Right lobe of liver (tissue), 6 donors: ENCODE measurements around the gene FBXW10. TPM values are rescaled to one million over a fixed set of nuclear protein-coding genes. Genes with fewer than 3 reads are reported as not detected.
"Not testable (repeated sequence)": the region's sequence is repeated elsewhere in the genome, so short reads cannot be mapped to it uniquely, and the experiment has no call there.

Experiments
- ATAC-seq, 4 donors: fragments of 200-7000 bp; cut with Tn5 transposase; one replicate each; pipeline ENCODE4 v1.9.1; 2020; ENCODE audit warnings: mild to moderate bottlenecking in 4 of 4, moderate library complexity in 4 of 4
- DNase-seq, 3 donors: peaks; one replicate each; pipeline ENCODE4 v3.0.0-alpha.2; 2020
- H3K27ac ChIP-seq, 3 donors: fragments of 200-600 bp; one replicate each; pipeline ENCODE4 v1.8.0; 2022
- H3K27me3 ChIP-seq, 2 donors: fragments of 200-600 bp; one replicate each; pipeline ENCODE4 v1.8.0; 2022
- H3K36me3 ChIP-seq, 4 donors: fragments of 200-600 bp; sonication (generic) in 1 of 4; one replicate each; pipeline versions ENCODE4 v1.5.1 to v1.8.0; 2017 to 2022; ENCODE audit warnings: control low read depth in 1 of 4
- H3K4me1 ChIP-seq, 4 donors: fragments of 200-600 bp; sonication (generic) in 1 of 4; one replicate each; pipeline versions ENCODE4 v1.5.1 to v1.8.0; 2017 to 2022; ENCODE audit warnings: control low read depth in 1 of 4
- H3K4me3 ChIP-seq, 3 donors: fragments of 200-600 bp; one replicate each; pipeline ENCODE4 v1.8.0; 2022
- H3K9me3 ChIP-seq, 4 donors: fragments of 200-600 bp; sonication (generic) in 1 of 4; one replicate each; pipeline versions ENCODE4 v1.5.1 to v1.8.0; 2017 to 2022; ENCODE audit warnings: control low read depth in 1 of 4
- POLR2A ChIP-seq: fragments of 450-650 bp; IDR thresholded peaks from one replicate; pipeline ENCODE4 v1.6.1; 2017; ENCODE audit warnings: antibody characterized with exemption, mild to moderate bottlenecking
- WGBS: methylation state at CpG from one replicate; pipeline ENCODE4 v1.1.6; 2018; ENCODE audit warnings: low coverage, low lambda C conversion rate; ENCODE audit not compliant: insufficient coverage; ENCODE audit errors: missing lambda C conversion rate; 5-methylcytosine and 5-hydroxymethylcytosine counted together
- intact Hi-C, 2 donors: fragments of 100-400 bp; cut with DNase I; formaldehyde crosslinking; loops; one replicate each; pipeline versions ENCODE4 v1.11.2 to v1.14.1; 2022
- total RNA-seq, 6 experiments: library from RNA; depleted of rRNA in 2 of 6; stranded (reverse); fragments of >200 nt in 2 of 6; fragmentation: NEBNext Ultra II Directional in 3 of 6; extraction: Animal tissue kit (Norgen Biotek cat#: 25700) in 3 of 6; gene quantifications; one replicate each; pipeline versions ENCODE4 v1.1.0 to v1.2.4, GENCODE V29; 2016 to 2023
- TF ChIP-seq, protein P1 (sequence below), 4 donors: fragments of 200-600 bp in 3 of 4; fragments of 450-650 bp in 1 of 4; IDR thresholded peaks; one replicate each; pipeline versions ENCODE4 v1.5.1 to v1.8.0; 2016 to 2022; ENCODE audit warnings: antibody characterized with exemption in 4 of 4, mild to moderate bottlenecking in 2 of 4
- donor health status: DM: no; HTN: yes; CAD: no.
- donor health status: DM: no; HTN: no; CAD: no.
- donor health status: DM: no; HTN: no; CAD: no.
- donor health status: DM: no; HTN: yes; CAD: no.
- donor health status: DM: no; HTN: yes; CAD: no.

Gene FBXW10
- total RNA-seq, 6 experiments from 2014 or later, result 0.12 to 1.0 (median 0.31) TPM; not detected in 1

DNA sequence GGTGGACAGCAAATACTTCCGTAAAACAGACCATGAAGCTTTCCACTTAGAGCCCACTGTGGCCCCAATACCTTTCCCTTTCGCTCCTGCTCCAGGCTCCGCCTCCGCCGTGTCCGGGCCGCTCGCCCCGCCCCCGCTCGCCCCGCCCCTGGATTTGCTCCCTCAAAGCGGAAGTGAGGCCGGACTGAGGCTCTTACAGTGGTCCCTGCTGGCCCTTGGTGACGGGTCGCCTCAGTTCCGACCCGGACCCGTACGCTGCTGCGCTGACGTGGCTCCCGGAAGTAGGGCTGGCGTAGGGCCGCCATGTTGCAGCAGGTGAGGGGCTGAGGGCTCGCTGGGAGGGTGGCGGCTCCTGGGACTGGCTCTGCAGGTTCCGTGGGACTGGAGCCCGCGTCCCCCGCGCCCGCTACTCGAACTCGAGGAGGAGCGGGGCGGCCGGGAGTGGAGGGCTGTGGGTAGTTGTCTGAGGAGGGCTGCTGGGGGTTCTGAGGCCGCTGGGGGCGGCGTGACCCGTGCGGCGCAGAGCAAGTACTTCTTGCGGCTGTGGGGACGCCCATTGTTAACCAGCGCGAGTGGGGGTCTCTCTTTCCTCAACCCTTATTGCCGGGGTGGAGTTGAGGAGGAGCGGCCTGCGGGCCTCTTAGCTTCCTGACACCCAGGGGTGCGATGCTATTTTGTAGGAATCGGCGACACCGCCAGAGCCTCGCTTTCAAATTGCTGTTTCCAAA is 37.3 kb downstream of the FBXW10 start, which contains the start of gene TVP23B:
TVP23B (plus strand) TSS at position 193 of the 728 bp plus-strand sequence; CDS start at position 304, 111 bp downstream.
- H3K4me1 ChIP-seq, H3K36me3 ChIP-seq, H3K27me3 ChIP-seq, intact Hi-C loops, H3K9me3 ChIP-seq: not testable (repeated sequence)
- H3K27ac ChIP-seq, result peak within 1 kb of the TSS; percentile 40 to 72 (median 53)
- DNase-seq (peak; percentile 97 to 98 (median 98)), ATAC-seq (peak; percentile 99 to 100 (median 100))
- 3% methylated on average over 12 of the region's 56 CpGs for WGBS
- H3K4me3 ChIP-seq, result peak within 1 kb of the TSS; percentile 50 to 60 (median 53)
- TF ChIP-seq POLR2A, result peak; percentile 78

DNA sequence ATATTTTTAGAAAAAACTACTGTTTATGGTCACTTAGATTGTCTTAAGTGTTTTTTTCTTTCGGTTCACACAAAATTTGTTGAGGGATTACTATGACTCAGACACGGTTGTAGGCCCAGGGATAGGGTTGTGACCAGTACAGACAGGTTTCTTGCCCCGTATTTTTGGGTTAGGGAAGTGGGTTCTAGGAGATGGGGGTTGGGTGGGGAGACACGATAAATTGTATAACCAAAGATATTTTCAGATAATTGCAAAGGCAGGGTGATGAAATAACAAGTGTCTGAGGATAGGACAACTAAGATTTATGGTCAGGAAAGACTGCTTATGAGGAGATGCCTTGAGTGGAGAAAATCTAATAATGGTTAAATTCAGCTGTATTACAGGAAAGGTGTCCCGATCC is 38.0 kb downstream of the FBXW10 start:
- intact Hi-C loops, H3K27ac ChIP-seq, H3K9me3 ChIP-seq, H3K27me3 ChIP-seq, H3K36me3 ChIP-seq, H3K4me1 ChIP-seq, DNase-seq: not testable (repeated sequence)
- H3K4me3 ChIP-seq, result peak overlapping the region in 2 of 3 donors; percentile 53 to 60
- WGBS, result no CpG with 5 or more reads among the region's 5 CpGs
- peak in 1 of 4 donors; percentile 11 for ATAC-seq

DNA sequence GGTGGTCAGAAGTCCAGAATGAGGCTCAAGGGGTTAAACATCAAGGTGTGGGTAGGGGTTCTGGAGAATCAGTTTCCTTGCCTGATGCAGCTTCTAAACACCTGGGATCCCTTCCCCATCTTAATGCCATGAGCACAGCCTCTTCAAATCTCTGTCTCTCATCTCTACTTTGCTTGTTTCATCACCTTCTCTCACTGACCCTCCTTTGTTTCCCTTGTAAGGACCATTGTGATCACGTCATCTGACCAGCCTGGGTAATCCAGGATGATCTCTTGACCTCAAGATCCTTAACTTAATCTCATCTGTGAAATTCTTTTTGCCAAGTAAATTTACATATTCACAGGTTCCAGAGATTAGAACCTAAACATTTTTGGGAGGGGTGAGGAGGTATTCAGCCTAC is 42.1 kb downstream of the FBXW10 start:
- ATAC-seq, DNase-seq, intact Hi-C loops, H3K4me3 ChIP-seq, H3K36me3 ChIP-seq, H3K4me1 ChIP-seq, H3K27me3 ChIP-seq, H3K27ac ChIP-seq, H3K9me3 ChIP-seq: not testable (repeated sequence)
- 86% methylated on average over 1 of the region's 1 CpG for WGBS

DNA sequence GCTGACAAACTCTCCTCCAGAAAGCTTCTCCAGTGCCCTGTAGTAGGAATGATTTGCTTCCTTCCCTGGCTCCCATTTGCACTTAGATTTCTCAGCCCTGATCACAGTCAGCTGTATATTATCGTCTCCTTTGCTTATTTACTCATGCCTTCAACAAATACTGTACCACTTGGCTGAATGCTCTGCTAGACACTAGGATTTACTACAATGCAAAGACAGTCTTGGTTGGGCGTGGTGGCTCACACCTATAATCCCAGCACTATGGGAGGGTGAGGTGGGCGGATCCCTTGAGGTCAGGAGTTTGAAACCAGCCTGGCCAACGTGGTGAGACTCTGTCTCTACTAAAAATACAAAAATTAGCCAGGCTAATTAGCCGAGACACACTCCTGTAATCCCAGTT is 43.0 kb downstream of the FBXW10 start:
- H3K27me3 ChIP-seq, H3K36me3 ChIP-seq, H3K4me3 ChIP-seq, ATAC-seq, H3K9me3 ChIP-seq, intact Hi-C loops, H3K27ac ChIP-seq, DNase-seq, H3K4me1 ChIP-seq: not testable (repeated sequence)
- 83% methylated on average over 3 of the region's 5 CpGs for WGBS

DNA sequence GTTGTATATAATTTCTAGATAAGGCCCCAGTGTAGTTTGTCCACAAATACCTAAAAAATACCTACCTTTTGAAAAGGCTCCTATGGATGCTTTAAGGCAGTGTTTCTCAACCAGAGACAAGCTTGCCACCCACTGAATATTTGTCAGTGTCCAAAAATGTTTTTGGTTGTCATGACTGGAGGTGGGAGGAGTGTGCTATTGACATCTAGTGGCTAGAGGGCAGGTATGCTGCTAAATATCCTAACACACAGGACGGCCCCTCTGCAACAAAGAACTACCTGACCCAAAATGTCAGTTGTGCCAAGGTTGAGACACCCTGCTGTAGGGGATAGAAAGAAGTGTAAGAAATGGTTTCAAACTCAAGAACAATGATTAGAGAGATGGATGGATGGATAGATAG is 47.5 kb downstream of the FBXW10 start:
- H3K27ac ChIP-seq, H3K4me1 ChIP-seq, DNase-seq, H3K36me3 ChIP-seq, H3K9me3 ChIP-seq, H3K27me3 ChIP-seq, intact Hi-C loops, H3K4me3 ChIP-seq: not testable (repeated sequence)
- peak in 3 of 4 donors; percentile 58 to 86 (median 58) for ATAC-seq
- TF ChIP-seq, protein P1, sequence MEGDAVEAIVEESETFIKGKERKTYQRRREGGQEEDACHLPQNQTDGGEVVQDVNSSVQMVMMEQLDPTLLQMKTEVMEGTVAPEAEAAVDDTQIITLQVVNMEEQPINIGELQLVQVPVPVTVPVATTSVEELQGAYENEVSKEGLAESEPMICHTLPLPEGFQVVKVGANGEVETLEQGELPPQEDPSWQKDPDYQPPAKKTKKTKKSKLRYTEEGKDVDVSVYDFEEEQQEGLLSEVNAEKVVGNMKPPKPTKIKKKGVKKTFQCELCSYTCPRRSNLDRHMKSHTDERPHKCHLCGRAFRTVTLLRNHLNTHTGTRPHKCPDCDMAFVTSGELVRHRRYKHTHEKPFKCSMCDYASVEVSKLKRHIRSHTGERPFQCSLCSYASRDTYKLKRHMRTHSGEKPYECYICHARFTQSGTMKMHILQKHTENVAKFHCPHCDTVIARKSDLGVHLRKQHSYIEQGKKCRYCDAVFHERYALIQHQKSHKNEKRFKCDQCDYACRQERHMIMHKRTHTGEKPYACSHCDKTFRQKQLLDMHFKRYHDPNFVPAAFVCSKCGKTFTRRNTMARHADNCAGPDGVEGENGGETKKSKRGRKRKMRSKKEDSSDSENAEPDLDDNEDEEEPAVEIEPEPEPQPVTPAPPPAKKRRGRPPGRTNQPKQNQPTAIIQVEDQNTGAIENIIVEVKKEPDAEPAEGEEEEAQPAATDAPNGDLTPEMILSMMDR (IDR thresholded peaks at IDR 0.05), result peak in 2 of 4 donors; percentile 13 to 14
- 44% methylated on average over 1 of the region's 1 CpG for WGBS

DNA sequence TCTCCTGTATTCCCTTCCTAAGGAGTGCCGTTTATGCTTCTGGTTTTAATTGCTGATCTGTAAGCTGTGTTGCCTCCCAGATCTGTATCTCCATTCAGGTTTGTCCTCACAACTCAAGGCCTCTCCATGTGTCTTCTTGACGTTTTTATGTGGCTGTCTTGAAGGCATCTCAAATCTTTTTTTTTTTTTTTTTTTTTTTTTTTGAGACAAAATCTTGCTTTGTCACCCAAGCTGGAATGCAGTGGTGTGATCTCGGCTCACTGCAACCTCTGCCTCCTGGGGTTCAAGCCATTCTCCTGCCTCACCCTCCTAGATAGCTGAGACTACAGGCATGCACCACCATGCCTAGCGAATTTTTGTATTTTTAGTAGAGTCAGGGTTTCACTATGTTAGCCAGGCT is 51.0 kb downstream of the FBXW10 start:
- H3K4me1 ChIP-seq, intact Hi-C loops, H3K27ac ChIP-seq, ATAC-seq, H3K4me3 ChIP-seq, H3K9me3 ChIP-seq, H3K27me3 ChIP-seq, DNase-seq: not testable (repeated sequence)
- peaks cover 0 to 17% (median 7%) of the 10 kb centered on the region in 4 donors for H3K36me3 ChIP-seq
- 83% methylated on average over 3 of the region's 4 CpGs for WGBS

DNA sequence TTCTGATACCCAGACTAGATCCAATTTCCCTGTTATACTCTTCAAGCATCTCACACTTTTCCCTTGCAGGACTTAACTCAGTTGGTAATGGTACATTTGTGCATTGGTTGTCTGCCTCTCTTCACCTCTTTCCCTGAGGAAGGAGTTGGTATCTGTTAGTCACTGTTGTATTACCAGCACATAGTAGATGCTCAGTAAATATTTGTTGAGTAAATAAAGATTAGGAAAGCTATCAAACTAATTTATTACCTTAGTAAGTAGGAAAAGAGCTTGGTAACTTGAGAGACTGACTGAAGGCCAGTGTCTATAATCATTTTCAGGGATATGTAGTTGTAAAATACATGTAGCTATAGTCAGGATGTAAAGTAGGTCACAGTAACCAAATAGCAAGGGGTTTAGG is 53.0 kb downstream of the FBXW10 start:
- H3K27ac ChIP-seq, H3K4me1 ChIP-seq, H3K9me3 ChIP-seq, H3K27me3 ChIP-seq, H3K4me3 ChIP-seq, intact Hi-C loops, DNase-seq: not testable (repeated sequence)
- peaks cover 0 to 25% (median 7%) of the 10 kb centered on the region in 4 donors for H3K36me3 ChIP-seq
- ATAC-seq, result peak; percentile 20 to 74 (median 49)

DNA sequence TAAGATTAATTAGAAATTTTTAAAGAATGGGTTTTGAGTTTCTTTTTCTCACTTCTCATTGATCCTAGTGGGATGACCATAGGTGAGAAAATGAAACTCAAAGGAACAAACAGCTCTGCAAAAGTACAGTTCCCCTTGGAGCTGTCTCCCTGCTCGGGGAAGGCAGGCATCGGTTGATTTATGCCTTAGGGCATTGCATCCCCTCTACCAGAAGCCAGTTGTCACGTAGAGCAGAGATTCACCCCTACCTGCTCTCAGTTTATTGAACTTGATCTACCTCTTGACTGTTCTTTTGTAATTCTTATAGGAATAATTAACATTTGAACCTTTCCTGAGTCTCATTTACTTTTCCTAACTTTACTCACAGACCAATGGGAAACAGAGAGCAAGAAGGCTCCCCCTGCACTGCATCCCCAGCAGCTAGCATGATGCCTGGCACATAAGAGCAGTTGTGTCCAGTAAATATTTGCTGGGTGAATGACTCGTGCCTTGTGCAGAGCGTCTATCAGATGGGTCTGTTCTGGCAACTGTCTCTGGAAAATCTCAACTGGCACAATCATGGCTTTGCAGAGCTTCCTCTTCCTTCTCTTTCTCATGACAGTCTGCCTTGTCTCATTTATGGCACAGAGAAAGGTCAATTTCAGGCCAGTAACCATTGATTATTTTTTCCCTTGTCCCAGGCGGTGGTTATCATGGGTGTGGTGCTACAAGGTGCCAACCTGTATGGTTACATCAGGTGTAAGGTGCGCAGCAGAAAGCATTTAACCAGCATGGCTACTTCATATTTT is 59.8 kb downstream of the FBXW10 start:
- H3K9me3 ChIP-seq, H3K4me3 ChIP-seq, DNase-seq, H3K27ac ChIP-seq, H3K4me1 ChIP-seq, H3K27me3 ChIP-seq, intact Hi-C loops: not testable (repeated sequence)
- peaks cover 0 to 44% (median 7%) of the 10 kb centered on the region in 4 donors for H3K36me3 ChIP-seq
- WGBS, result 71% methylated on average over 4 of the region's 7 CpGs
- peak in 3 of 4 donors; percentile 29 to 71 (median 32) for ATAC-seq

DNA sequence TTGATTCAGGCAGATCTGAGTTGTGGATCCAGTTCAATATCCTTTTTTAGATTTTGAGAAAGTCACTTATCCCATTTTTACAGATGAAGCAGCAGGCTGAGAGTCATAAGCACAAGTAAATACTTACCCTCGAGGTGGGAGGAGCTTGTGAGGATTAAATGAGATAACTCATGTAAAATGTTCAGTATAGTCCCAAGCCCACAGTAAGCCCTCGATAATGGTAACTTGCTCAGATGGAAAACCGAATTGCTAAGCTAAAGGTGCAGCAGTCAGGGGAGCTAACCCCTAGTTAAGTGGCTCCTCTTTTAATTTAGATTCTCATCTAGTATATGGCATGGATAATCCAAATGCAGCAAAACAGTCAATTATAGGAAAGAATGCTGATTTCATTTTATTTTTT is 72.1 kb downstream of the FBXW10 start:
- H3K9me3 ChIP-seq, H3K36me3 ChIP-seq, ATAC-seq, H3K27me3 ChIP-seq, H3K27ac ChIP-seq, intact Hi-C loops, H3K4me3 ChIP-seq, H3K4me1 ChIP-seq, DNase-seq: not testable (repeated sequence)
- 36% methylated on average over 3 of the region's 3 CpGs for WGBS
